HG03066 (cell line): ENCODE data around the gene WFDC10B.
"Not testable (repeated sequence)": the region's sequence is repeated elsewhere in the genome, so short reads cannot be mapped to it uniquely, and the experiment has no call there.

Experiments used
- ATAC-seq: cut with Tn5 transposase; IDR thresholded peaks from one replicate; pipeline ENCODE4 v1.9.1; 2021; ENCODE audit warnings: low read depth; ENCODE audit not compliant: unreplicated experiment

The WFDC10B gene

DNA sequence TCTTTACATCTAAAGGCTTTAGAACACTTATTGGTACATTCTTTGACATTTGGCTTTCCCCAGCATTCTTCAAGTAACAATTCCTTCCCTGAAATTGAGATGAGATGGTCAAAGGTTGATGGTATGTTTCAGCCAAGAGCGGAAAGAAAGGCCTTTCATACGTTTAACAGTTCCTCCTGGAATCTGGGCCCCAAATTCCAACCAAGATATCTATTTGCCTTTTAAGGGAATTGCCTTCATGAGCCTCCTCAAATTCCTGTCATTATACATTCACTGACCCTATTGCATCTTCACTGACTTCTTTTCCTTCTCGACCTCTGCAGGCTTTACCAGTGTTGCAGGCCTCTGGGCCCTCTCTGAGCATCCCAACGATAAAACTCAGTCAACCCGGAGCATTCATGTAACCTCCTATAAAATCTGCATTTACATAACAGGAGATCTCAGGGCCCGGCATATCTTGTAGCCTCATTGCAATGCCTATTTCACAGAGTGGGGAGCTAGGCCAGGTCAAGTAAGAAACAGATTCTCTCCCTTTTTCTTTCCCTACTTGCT, 55.4 kb downstream of the WFDC10B start:
- no peak for ATAC-seq

DNA sequence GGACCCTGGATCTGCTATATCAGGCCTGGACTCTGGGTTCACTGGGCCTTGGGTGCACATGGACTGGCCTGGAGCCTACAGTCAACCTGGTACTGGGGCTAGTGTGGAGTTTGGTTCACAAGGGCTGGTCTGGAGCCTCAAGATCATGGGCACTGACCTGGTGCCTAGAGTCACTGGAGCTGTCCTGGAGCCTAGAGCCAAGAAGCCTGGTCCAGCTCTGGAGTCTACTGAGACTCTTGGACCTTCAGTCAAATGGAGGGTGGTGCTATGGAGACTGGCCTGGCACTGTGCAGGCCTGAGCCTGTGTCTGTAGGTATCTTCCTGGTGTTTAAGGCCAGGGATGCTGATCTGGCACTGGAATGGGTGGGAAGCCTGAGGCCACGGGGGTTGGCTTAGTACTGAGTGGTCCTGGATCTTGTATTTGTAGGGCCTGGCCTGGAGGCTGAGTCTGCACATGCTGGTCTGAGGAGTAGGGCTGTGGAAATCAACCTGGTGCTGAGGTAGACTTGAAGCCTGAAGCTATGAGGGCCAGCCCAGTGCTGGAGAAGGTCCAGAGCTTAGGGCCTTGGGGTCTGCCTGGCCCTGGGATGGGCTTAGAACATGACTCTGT, 57.3 kb downstream of the WFDC10B start:
- no peak for ATAC-seq

DNA sequence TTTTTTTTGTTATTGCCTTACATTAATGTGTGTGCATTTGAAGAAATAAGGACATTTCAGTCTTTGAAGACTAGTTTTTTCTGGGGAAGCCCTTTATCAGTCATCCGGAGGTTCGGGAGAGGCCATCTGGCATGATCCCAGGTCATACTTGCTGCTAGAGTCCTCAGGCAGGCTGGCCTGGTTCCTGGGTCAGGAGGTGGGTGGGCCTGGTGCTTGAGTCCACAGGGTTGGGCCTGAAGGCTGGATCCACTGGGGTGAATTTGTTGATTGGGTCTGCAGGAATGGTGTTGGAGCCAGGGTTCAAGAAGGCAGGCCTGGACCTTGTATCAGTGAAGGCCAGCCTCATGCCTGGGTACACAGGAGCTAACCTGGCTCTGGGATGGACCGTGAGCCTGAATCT, 57.9 kb downstream of the WFDC10B start:
- no peak for ATAC-seq

GRCh38 chr20:45645869-45646268, 59.0 kb downstream of the WFDC10B start:
- ATAC-seq: not testable (repeated sequence)

DNA sequence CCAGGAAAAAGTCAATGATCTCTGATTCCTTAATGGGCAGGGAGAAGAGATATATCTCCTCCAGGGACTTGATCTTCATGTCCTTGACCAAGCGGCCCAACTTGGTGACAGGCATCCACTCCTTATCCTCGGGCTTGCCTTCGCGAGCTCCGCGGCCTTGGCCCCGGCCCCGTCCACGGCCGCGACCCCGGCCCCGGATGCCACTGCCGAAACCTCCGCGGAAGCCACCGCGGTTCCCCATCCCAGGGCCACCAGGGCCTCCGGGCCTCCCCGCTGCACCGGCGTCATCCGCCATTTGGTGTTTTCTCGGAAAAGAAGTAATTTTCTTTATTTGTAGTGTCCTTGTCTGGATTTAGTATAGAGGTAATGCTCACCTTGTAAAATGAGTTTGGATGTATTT, 63.7 kb downstream of the WFDC10B start:
- not testable (repeated sequence) for ATAC-seq

DNA sequence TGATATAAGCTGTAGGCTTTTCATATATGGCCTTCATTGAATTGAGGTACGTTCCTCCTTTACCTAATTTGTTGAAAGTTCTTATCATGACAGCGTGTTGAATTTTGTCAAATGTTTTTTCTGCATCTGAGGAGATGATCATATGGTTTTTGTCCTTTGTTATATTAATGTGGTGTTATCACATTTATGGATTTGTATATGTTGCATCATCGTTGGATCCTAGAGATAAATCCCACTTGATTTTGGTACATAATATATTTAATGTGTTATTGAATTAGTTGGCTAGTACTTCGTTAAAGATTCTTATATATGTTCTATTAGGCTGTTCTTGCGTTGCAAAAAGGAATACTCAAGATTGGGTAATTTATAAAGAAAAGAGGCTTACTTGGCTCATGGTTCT, 65.1 kb downstream of the WFDC10B start:
- ATAC-seq: no peak

DNA sequence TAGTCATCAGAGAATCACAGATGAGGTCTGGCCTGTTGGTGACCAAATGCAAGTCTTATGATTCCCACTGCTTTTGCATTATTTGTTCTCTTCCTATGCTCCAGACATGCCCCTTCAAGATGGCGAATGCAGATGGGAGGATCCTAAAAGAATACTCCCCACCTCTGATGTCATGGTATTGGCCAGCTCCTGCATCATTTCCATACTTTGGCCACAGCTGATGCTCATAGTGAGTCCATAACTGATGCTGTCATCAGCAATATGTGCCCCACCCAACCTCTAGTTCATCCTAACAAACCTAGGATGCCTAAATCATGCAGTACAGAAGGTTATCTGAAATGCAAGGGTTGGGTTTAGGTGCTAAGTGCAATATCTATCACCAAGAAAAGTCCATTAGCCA, 68.3 kb downstream of the WFDC10B start:
- ATAC-seq: no peak
